HG03196 (cell line): ENCODE results near the gene DDRGK1.
A peak's percentile ranks its signal among the peaks of the same experiment; 100 is the strongest.
"Not testable (repeated sequence)": the region's sequence is repeated elsewhere in the genome, so short reads cannot be mapped to it uniquely, and the experiment has no call there.

Source experiments
- ATAC-seq: cut with Tn5 transposase; IDR thresholded peaks from one replicate; pipeline ENCODE4 v1.9.1; 2021; ENCODE audit not compliant: unreplicated experiment

Gene DDRGK1

GRCh38 chr20:3218307-3218988 is 14.0 kb upstream of the DDRGK1 start:
- no peak for ATAC-seq

- not testable (repeated sequence) for ATAC-seq
Observed at GRCh38 chr20:3215359-3215917, 11.0 kb upstream of the DDRGK1 start.

GRCh38 chr20:3213226-3213625 is 8.7 kb upstream of the DDRGK1 start:
- ATAC-seq: no peak

GRCh38 chr20:3210346-3210745 is 5.9 kb upstream of the DDRGK1 start:
- ATAC-seq: no peak

- ATAC-seq: no peak
Observed at GRCh38 chr20:3209946-3210317, 5.5 kb upstream of the DDRGK1 start.

- ATAC-seq: no peak
Observed at GRCh38 chr20:3209257-3209945, 4.9 kb upstream of the DDRGK1 start, which contains the start of gene ITPA. Gene ITPA, plus strand, starts transcription at chr20:3209498. Its CDS starts 54 bp downstream, at chr20:3209552.

- ATAC-seq: no peak
Observed at GRCh38 chr20:3208786-3209256, 4.3 kb upstream of the DDRGK1 start.

GRCh38 chr20:3203315-3204123 is 963 bp downstream of the DDRGK1 start:
- peak; percentile 17 for ATAC-seq

GRCh38 chr20:3202965-3203314 is 1.5 kb downstream of the DDRGK1 start:
- no peak for ATAC-seq

GRCh38 chr20:3199976-3200755 is 4.3 kb downstream of the DDRGK1 start:
- ATAC-seq: no peak

GRCh38 chr20:3199206-3199605 is 5.3 kb downstream of the DDRGK1 start:
- ATAC-seq: no peak

- no peak for ATAC-seq
Observed at GRCh38 chr20:3195590-3196237, 8.8 kb downstream of the DDRGK1 start.

GRCh38 chr20:3194617-3195280 is 9.7 kb downstream of the DDRGK1 start:
- ATAC-seq: no peak

- no peak for ATAC-seq
Observed at GRCh38 chr20:3193806-3194616, 10.5 kb downstream of the DDRGK1 start.

- no peak for ATAC-seq
Observed at GRCh38 chr20:3192226-3193015, 12.1 kb downstream of the DDRGK1 start.

GRCh38 chr20:3190681-3191111 is 13.8 kb downstream of the DDRGK1 start:
- no peak for ATAC-seq

GRCh38 chr20:3189561-3190131 is 14.8 kb downstream of the DDRGK1 start:
- ATAC-seq: no peak
